Neural cell (in vitro differentiated cells): ENCODE measurements around the gene NFIA.

Source experiments
- POLR2AphosphoS5 ChIP-seq: IDR thresholded peaks from 2 replicates; pipeline ENCODE4 v1.6.1; 2012
- TF ChIP-seq, protein P1 (sequence below): fragments of 450-650 bp; IDR thresholded peaks from 2 replicates; pipeline ENCODE4 v1.5.1; 2014; ENCODE audit warnings: antibody characterized with exemption, mild to moderate bottlenecking, moderate library complexity; ENCODE audit not compliant: poor library complexity, severe bottlenecking

DNA sequence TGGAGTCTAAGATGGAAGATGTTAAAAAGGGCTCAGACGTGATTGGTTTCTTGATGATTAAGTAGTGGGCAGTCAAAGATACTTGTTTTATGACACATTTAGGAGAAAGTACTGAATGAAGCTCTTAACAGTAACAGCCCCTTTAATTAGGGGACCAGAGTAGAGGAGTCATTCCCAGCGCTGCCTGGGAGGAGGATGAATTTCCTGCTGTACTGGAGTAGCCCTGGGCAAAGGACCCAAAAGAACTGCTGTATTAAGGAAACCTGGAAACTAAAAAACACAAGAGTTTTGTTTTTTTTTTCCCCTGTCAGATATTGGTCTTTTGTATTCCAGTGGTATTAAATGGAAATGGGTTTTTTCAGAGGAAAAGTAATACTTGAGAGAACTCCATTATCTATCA lies 126.5 kb downstream of the NFIA start:
- TF ChIP-seq POLR2AphosphoS5: no peak
- TF ChIP-seq, protein P1, sequence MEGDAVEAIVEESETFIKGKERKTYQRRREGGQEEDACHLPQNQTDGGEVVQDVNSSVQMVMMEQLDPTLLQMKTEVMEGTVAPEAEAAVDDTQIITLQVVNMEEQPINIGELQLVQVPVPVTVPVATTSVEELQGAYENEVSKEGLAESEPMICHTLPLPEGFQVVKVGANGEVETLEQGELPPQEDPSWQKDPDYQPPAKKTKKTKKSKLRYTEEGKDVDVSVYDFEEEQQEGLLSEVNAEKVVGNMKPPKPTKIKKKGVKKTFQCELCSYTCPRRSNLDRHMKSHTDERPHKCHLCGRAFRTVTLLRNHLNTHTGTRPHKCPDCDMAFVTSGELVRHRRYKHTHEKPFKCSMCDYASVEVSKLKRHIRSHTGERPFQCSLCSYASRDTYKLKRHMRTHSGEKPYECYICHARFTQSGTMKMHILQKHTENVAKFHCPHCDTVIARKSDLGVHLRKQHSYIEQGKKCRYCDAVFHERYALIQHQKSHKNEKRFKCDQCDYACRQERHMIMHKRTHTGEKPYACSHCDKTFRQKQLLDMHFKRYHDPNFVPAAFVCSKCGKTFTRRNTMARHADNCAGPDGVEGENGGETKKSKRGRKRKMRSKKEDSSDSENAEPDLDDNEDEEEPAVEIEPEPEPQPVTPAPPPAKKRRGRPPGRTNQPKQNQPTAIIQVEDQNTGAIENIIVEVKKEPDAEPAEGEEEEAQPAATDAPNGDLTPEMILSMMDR: no peak
